Panc1 (cell line): ENCODE measurements around the gene UQCC2. TPM values are rescaled to one million over a fixed set of nuclear protein-coding genes. Genes with fewer than 3 reads are reported as not detected.

Source experiments
- ATAC-seq: fragments of 200-7000 bp; cut with Tn5 transposase; 2 replicates; pipeline ENCODE4 v1.9.1; 2020; ENCODE audit warnings: mild to moderate bottlenecking, moderate library complexity
- BruUV-seq: library from RNA; stranded (reverse); fragments of 400-500 nt; replicated peaks from 2 replicates; lab custom pipeline; 2021; lab: Mats Ljungman, UMichigan
- CTCF ChIA-PET: fragments of 300-600 bp; sonication (Branson Sonifier 250); formaldehyde crosslinking; loops from one replicate; lab custom pipeline; 2022; ENCODE audit warnings: antibody characterized with exemption; lab: Charles Lee
- POLR2A ChIA-PET: fragments of 300-600 bp; sonication (Branson Sonifier 250); formaldehyde crosslinking; loops from one replicate; lab custom pipeline; 2022; ENCODE audit warnings: antibody characterized with exemption; lab: Charles Lee
- DNase-seq: peaks from one replicate; pipeline ENCODE4 v3.0.0-alpha.2; 2010; ENCODE audit warnings: low read depth, low spot score
- H3K27ac ChIP-seq: 2 replicates; pipeline ENCODE4 v1.5.1; 2011; ENCODE audit warnings: mild to moderate bottlenecking, low read length, inconsistent platforms
- H3K27me3 ChIP-seq: fragments of 200-500 bp; sonication (Bioruptor generic); 2 replicates; pipeline ENCODE4 v1.6.0; 2014; ENCODE audit warnings: low read length, inconsistent platforms; ENCODE audit not compliant: control insufficient read depth, insufficient read depth
- H3K36me3 ChIP-seq: fragments of 200-500 bp; sonication (Bioruptor generic); 2 replicates; pipeline ENCODE4 v1.5.1; 2014; ENCODE audit warnings: inconsistent platforms, mild to moderate bottlenecking, low read length, moderate library complexity; ENCODE audit not compliant: control insufficient read depth, insufficient read depth
- H3K4me1 ChIP-seq: 2 replicates; pipeline ENCODE4 v1.5.1; 2011; ENCODE audit warnings: inconsistent platforms, mild to moderate bottlenecking, low read length, moderate library complexity; ENCODE audit not compliant: control insufficient read depth, insufficient read depth
- H3K4me3 ChIP-seq, 2 experiments: 2 replicates each; pipeline ENCODE4 v1.5.1; 2011 to 2012; ENCODE audit warnings: low read depth in 2 of 2, low read length in 2 of 2, mild to moderate bottlenecking in 2 of 2, inconsistent platforms in 1 of 2, moderate library complexity in 1 of 2
- H3K9me3 ChIP-seq: fragments of 200-500 bp; sonication (Bioruptor generic); 2 replicates; pipeline ENCODE4 v1.5.1; 2014; ENCODE audit warnings: low read depth, mild to moderate bottlenecking, inconsistent platforms, low read length, moderate library complexity; ENCODE audit not compliant: control insufficient read depth, insufficient read depth
- POLR2AphosphoS5 ChIP-seq: IDR thresholded peaks from 2 replicates; pipeline ENCODE4 v1.6.1; 2012; ENCODE audit warnings: mild to moderate bottlenecking, low read depth, low read length, moderate library complexity
- REST ChIP-seq, 2 experiments: IDR thresholded peaks; 2 replicates each; pipeline ENCODE4 v1.6.1; 2011 to 2012; ENCODE audit warnings: low read depth in 2 of 2, control low read depth in 1 of 2, low read length in 1 of 2, mild to moderate bottlenecking in 1 of 2, moderate library complexity in 1 of 2; ENCODE audit not compliant: insufficient read depth in 1 of 2
- SIN3A ChIP-seq: IDR thresholded peaks from 2 replicates; pipeline ENCODE4 v1.6.1; 2012; ENCODE audit warnings: low read depth, mild to moderate bottlenecking, low read length, moderate library complexity, borderline replicate concordance; ENCODE audit not compliant: insufficient read depth
- TCF7L2 ChIP-seq: IDR thresholded peaks from 2 replicates; pipeline ENCODE4 v1.6.1; 2011; ENCODE audit warnings: mild to moderate bottlenecking, low read depth, low read length, inconsistent platforms
- in situ Hi-C: cut with HindIII; loops from 2 replicates; pipeline ENCODE4 v1.10.0; 2016; ENCODE audit warnings: low sequenced_read_pairs, low pct_unique_long_range_greater_than_20kb
- intact Hi-C: fragments of 100-400 bp; cut with micrococcal nuclease; formaldehyde crosslinking; loops from one replicate; pipeline ENCODE4 v1.10.0; 2022; ENCODE audit not compliant: unreplicated experiment
- total RNA-seq: library from RNA; stranded (reverse); gene quantifications from one replicate; pipeline ENCODE4 v1.2.1, GENCODE V29; 2021; ENCODE audit not compliant: unreplicated experiment
- TF ChIP-seq, protein P1 (sequence below): fragments of 450-650 bp; IDR thresholded peaks from 2 replicates; pipeline ENCODE4 v1.5.1; 2017; ENCODE audit warnings: mild to moderate bottlenecking

Gene UQCC2
- total RNA-seq, 1 experiment from 2014 or later = 135 TPM

- no peak overlapping the region for H3K27ac ChIP-seq
- TF ChIP-seq REST (IDR thresholded peaks at IDR 0.05; ENCODE audit: insufficient read depth in 1 of 2, low read depth in 2 of 2, low read length in 1 of 2) (no peak), SIN3A (no peak), TCF7L2 (no peak), POLR2AphosphoS5 (no peak)
- TF ChIP-seq, protein P1, sequence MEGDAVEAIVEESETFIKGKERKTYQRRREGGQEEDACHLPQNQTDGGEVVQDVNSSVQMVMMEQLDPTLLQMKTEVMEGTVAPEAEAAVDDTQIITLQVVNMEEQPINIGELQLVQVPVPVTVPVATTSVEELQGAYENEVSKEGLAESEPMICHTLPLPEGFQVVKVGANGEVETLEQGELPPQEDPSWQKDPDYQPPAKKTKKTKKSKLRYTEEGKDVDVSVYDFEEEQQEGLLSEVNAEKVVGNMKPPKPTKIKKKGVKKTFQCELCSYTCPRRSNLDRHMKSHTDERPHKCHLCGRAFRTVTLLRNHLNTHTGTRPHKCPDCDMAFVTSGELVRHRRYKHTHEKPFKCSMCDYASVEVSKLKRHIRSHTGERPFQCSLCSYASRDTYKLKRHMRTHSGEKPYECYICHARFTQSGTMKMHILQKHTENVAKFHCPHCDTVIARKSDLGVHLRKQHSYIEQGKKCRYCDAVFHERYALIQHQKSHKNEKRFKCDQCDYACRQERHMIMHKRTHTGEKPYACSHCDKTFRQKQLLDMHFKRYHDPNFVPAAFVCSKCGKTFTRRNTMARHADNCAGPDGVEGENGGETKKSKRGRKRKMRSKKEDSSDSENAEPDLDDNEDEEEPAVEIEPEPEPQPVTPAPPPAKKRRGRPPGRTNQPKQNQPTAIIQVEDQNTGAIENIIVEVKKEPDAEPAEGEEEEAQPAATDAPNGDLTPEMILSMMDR = no peak
- no peak overlapping the region for H3K4me3 ChIP-seq
- POLR2A ChIA-PET = no interaction called here
- intact Hi-C loops (no loop called here), in situ Hi-C loops (no loop called here)
- no TSS peak for BruUV-seq
- no peaks in the 10 kb centered on the region for H3K4me1 ChIP-seq
- no peak for ATAC-seq
- H3K36me3 ChIP-seq = no peaks in the 10 kb centered on the region
- H3K27me3 ChIP-seq = no peaks in the 10 kb centered on the region
- CTCF ChIA-PET = no interaction called here
- no peak for DNase-seq
- no peaks in the 10 kb centered on the region for H3K9me3 ChIP-seq
These were observed 51.5 kb downstream of the UQCC2 start for GRCh38 chr6:33659986-33660385.

DNA sequence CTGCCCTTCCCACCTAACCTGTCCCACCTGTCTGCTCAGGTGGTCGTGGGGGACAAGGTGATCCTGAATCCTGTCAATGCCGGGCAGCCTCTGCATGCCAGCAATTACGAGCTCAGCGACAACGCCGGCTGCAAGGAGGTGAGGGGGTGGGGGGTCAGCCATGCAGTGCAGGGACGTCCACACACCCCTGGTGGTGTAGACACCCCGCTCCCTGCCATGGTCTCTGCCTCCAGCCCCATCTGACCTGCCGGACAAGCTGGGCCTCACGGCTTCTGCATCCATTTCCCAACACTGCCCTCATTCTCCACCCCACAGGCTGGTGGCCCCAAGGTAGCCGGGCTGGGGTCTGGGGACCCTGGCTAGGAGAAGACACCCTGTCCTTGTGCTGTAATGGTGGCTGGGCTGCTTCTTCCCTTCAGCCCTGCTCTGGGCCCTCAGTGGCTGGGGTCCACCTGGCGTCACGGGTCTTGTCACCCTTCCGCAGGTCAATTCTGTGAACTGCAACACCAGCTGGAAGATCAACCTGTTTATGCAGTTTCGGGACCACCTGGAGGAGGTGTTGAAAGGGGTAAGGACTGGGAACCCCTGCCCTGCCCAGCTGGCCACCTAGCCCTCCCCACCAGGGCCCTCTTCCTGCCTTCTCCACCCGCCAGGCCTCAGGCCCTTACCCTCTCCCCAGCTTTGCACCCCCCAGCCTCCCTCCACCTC lies 52.4 kb downstream of the UQCC2 start:
- Histone ChIP-seq H3K27ac (no peak overlapping the region), H3K36me3 (no peaks in the 10 kb centered on the region), H3K4me1 (no peaks in the 10 kb centered on the region), H3K27me3 (no peaks in the 10 kb centered on the region), H3K9me3 (no peaks in the 10 kb centered on the region), H3K4me3 (no peak overlapping the region)
- no TSS peak for BruUV-seq
- intact Hi-C loops = no loop called here
- CTCF ChIA-PET = no interaction called here
- DNase-seq (no peak), ATAC-seq (no peak)
- POLR2A ChIA-PET = no interaction called here
- in situ Hi-C loops = no loop called here
- TF ChIP-seq SIN3A (no peak), REST (IDR thresholded peaks at IDR 0.05; ENCODE audit: insufficient read depth in 1 of 2, low read depth in 2 of 2, low read length in 1 of 2) (no peak), TCF7L2 (no peak)
- TF ChIP-seq, protein P1 = no peak
